Measurements from ENCODE around the gene AMD1. TPM values are rescaled to one million over a fixed set of nuclear protein-coding genes. Genes with fewer than 3 reads are reported as not detected.

AMD1 gene
- total and polyA plus RNA-seq, 12 donors: 34.2 to 101 (median 53.3) TPM

DNA sequence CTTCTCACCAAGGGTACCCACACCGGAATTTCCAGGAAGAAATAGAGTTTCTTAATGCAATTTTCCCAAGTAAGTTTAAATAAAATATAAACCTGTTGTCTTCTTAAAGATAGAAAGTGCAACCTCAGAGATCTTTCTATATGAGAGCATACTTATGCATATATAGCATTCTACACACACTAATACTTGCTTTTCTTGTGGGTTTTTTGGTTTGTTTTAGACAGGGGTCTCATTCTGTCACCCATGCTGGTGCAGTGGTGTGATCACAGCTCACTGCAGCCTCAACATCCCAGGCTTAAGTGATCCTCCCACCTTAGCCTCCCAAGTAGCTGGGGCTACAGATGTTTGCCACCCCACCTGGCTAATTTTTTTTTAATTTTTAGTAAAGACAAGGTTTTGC lies 15.7 kb downstream of the AMD1 start:
- peaks cover 0 to 74% (median 54%) of the 10 kb centered on the region in 9 donors for H3K36me3 ChIP-seq
- H3K4me1 ChIP-seq: peaks cover 0 to 35% (median 12%) of the 10 kb centered on the region in 9 donors
- WGBS, 2 donors: 89 to 93% methylated on average over 1 of the region's 1 CpG
- no peaks in the 10 kb centered on the region for H3K9me3 ChIP-seq
- intact Hi-C loops (cut with DNase I): no loop called here
- ATAC-seq (no peak), DNase-seq (no peak)
- H3K4me3 ChIP-seq: no peak overlapping the region
- no peak overlapping the region for H3K27ac ChIP-seq
- no peak for TF ChIP-seq CTCF (IDR thresholded peaks at IDR 0.05)
- H3K27me3 ChIP-seq: no peaks in the 10 kb centered on the region

DNA sequence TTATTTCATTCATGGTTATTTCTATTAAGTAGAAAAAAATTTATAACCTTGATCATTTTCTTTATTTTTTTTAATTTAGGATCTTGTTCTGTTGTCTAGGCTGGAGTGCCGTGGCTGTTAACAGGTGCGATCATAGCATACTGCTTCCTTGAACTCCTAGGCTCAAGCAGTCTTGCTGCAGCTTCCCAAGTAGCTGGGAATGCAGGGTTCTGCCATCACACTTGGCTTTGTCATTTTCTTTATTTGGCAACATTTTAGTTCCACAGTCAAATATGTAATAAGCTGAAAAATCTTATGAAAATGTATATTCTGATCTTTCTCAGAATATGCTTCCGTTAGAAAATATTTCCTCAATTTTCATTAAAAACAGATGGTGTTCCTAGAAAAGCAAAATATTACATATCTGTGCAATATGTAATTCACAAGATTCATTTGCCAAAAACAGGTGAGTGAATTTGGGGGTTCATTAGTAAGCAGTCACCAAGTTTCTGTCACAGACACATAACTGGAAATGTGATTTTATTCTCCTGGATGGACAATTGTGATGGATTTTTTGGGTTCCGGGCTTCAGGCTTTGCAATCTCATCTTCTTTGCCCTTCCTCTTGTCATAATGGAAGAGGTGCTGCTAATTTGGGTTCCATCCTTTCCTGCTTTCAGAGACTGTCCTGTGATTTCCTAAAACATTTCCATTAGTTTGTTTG lies 21.5 kb downstream of the AMD1 start:
- H3K36me3 ChIP-seq: peaks cover 0 to 92% (median 54%) of the 10 kb centered on the region in 9 donors
- intact Hi-C loops (cut with DNase I): no loop called here
- no peaks in the 10 kb centered on the region for H3K9me3 ChIP-seq
- H3K27ac ChIP-seq: no peak overlapping the region
- DNase-seq (no peak), ATAC-seq (no peak)
- peaks cover 0 to 3% (median 0%) of the 10 kb centered on the region in 9 donors for H3K4me1 ChIP-seq
- WGBS, 2 donors: 96% methylated on average over 4 of the region's 4 CpGs
- no peak overlapping the region for H3K4me3 ChIP-seq
- TF ChIP-seq CTCF (IDR thresholded peaks at IDR 0.05): no peak
- no peaks in the 10 kb centered on the region for H3K27me3 ChIP-seq

DNA sequence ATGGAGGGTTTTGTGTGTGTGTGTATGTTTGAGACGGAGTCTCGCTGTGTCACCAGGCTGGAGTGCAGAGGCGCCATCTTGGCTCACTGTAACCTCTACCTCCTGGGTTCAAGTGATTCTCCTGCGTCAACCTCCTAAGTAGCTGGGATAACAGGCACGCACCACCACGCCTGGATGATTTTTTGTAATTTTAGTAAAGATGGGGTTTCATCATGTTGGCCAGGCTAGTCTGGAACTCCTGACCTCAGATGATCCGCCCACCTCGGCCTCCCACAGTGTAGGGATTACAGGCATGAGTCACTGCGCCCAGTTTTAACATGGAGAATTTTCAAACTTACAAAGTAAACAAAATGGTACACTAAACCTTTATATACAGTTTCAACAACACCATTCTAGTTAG lies 22.8 kb downstream of the AMD1 start:
- no peak overlapping the region for H3K4me3 ChIP-seq
- no peak overlapping the region for H3K27ac ChIP-seq
- no peak for ATAC-seq
- no peak for TF ChIP-seq CTCF (IDR thresholded peaks at IDR 0.05)
- no peaks in the 10 kb centered on the region for H3K9me3 ChIP-seq
- intact Hi-C loops (cut with DNase I): no loop called here
- H3K36me3 ChIP-seq: peaks cover 0 to 79% (median 42%) of the 10 kb centered on the region in 9 donors
- H3K4me1 ChIP-seq: no peaks in the 10 kb centered on the region
- WGBS, 2 donors: 99% methylated on average over 9 of the region's 9 CpGs
- no peaks in the 10 kb centered on the region for H3K27me3 ChIP-seq
- no peak for DNase-seq

DNA sequence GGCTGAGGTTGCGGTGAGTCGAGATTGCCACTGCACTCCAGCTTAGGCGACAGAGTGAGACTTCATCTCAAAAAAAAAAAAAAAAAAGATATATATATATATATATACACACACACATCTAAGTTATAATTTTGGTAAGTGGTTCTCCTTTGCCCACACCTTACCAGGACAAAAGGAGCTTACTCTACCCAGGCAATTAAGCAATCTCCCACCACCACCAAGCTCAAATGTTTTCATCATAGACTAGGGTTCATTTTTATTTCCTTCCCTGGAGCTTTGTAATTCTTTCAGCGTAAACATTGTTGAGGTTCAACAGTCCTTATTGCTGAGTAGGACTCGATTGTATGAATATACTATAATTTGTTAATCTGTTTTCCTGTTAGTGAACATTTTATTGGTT lies 23.5 kb downstream of the AMD1 start:
- DNase-seq (no peak), ATAC-seq (no peak)
- peaks cover 0 to 72% (median 36%) of the 10 kb centered on the region in 9 donors for H3K36me3 ChIP-seq
- H3K4me3 ChIP-seq: no peak overlapping the region
- no peaks in the 10 kb centered on the region for H3K4me1 ChIP-seq
- H3K9me3 ChIP-seq: peaks cover 0 to 4% (median 0%) of the 10 kb centered on the region in 11 donors
- H3K27ac ChIP-seq: no peak overlapping the region
- H3K27me3 ChIP-seq: no peaks in the 10 kb centered on the region
- 97 to 99% methylated on average over 5 of the region's 5 CpGs for WGBS, 2 donors
- no peak for TF ChIP-seq CTCF (IDR thresholded peaks at IDR 0.05)
- intact Hi-C loops (cut with DNase I): no loop called here
